GM21576 (cell line): ENCODE results near the gene DNMBP.

ENCODE experiments used
- ATAC-seq: cut with Tn5 transposase; IDR thresholded peaks from one replicate; pipeline ENCODE4 v1.9.1; 2021; ENCODE audit warnings: mild to moderate bottlenecking, moderate library complexity; ENCODE audit not compliant: unreplicated experiment

Gene DNMBP, protein sequence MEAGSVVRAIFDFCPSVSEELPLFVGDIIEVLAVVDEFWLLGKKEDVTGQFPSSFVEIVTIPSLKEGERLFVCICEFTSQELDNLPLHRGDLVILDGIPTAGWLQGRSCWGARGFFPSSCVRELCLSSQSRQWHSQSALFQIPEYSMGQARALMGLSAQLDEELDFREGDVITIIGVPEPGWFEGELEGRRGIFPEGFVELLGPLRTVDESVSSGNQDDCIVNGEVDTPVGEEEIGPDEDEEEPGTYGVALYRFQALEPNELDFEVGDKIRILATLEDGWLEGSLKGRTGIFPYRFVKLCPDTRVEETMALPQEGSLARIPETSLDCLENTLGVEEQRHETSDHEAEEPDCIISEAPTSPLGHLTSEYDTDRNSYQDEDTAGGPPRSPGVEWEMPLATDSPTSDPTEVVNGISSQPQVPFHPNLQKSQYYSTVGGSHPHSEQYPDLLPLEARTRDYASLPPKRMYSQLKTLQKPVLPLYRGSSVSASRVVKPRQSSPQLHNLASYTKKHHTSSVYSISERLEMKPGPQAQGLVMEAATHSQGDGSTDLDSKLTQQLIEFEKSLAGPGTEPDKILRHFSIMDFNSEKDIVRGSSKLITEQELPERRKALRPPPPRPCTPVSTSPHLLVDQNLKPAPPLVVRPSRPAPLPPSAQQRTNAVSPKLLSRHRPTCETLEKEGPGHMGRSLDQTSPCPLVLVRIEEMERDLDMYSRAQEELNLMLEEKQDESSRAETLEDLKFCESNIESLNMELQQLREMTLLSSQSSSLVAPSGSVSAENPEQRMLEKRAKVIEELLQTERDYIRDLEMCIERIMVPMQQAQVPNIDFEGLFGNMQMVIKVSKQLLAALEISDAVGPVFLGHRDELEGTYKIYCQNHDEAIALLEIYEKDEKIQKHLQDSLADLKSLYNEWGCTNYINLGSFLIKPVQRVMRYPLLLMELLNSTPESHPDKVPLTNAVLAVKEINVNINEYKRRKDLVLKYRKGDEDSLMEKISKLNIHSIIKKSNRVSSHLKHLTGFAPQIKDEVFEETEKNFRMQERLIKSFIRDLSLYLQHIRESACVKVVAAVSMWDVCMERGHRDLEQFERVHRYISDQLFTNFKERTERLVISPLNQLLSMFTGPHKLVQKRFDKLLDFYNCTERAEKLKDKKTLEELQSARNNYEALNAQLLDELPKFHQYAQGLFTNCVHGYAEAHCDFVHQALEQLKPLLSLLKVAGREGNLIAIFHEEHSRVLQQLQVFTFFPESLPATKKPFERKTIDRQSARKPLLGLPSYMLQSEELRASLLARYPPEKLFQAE (N-terminal part only)

GRCh38 chr10:100009793-100010676 is at the start of gene DNMBP:
DNMBP (minus strand) TSS chr10:100009947; CDS start chr10:99972124, 37,823 bp downstream.
- ATAC-seq: peak; percentile 61

GRCh38 chr10:100057948-100058347 is 48.2 kb upstream of the DNMBP start:
- ATAC-seq: no peak

- ATAC-seq: no peak
Measured at GRCh38 chr10:100053686-100054460, 44.1 kb upstream of the DNMBP start.

- peak; percentile 82 for ATAC-seq
Measured at GRCh38 chr10:100046021-100046486, 36.3 kb upstream of the DNMBP start.

GRCh38 chr10:100045592-100045991 is 35.8 kb upstream of the DNMBP start:
- no peak for ATAC-seq

DNA sequence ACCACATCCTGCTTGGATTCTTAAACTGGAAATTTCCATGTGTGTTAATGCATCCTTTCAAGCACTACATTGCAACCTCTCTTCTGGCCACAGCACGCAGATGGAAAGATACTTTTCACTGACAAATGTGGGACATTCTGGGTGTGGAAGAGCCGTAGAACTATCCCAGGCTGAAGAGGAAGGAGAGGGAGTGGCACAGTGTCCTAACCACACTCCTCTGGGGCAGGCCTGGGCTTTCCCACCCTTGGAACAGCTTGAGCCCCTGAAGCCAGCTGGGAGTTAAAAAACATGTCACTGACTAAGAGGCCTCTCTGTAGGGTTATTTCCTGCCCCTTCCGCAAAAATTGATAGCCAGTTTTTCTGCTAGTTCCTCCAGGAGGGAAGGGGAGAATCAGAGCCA is 34.0 kb upstream of the DNMBP start:
- no peak for ATAC-seq

- no peak for ATAC-seq
Measured at GRCh38 chr10:100043344-100043743, 33.6 kb upstream of the DNMBP start.

DNA sequence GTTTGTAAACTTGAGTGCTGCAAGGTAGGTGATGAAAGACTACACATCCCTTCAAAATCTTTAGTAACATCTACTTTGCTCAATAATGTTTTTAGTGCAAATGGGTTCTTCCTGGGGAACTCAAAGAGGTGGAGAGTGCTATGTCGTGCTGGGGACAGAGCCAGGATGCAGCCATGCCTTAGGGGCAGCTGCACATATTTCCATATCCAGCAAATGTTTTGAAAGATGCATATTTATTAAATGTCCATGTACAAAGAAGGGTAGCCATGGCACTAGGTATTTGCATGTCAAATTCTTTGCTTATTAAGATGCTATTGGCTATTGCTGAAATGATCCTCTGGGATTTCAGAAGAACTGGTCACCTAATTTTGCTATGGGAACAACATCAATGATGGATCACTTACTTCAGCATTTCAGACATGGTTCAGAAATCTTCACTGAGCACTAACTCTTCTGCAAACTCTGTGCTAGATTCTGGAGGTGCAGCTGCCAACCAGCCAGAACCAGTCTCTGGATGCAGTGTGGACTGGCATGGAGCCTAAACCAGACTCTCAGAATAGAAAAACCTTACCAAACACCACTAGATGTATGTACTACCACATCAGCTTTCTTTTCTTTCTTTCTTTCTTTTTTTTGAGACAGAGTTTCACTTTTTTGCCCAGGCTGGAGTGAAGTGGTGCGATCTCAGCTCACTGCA is 31.7 kb upstream of the DNMBP start:
- no peak for ATAC-seq

DNA sequence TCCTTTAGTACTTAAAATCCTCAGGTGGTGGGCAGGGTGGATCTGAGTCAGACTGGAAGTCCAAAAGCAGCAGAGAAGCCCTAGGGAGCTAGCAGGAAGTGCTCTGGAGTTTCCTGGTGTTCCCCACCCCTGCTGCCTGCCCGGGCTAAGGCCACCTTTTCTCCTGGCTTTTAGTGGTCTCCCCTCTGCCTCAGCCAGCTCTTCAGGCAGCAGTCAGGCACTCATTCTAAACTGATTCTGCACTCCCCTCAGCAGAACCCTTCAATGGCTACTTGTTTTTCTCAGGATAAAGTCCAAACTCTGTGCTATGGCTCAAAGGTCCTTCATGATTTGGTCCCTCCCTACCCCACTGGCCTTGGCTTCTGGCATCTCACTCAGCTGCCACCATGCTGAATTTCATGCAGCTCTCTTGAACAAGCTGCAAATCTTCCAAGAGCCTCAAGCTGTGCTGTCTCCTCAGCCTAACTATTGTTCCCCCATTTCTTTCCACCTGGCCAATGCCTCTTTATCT is 28.9 kb upstream of the DNMBP start:
- ATAC-seq: no peak

GRCh38 chr10:100037758-100038315 is 28.1 kb upstream of the DNMBP start:
- ATAC-seq: no peak

DNA sequence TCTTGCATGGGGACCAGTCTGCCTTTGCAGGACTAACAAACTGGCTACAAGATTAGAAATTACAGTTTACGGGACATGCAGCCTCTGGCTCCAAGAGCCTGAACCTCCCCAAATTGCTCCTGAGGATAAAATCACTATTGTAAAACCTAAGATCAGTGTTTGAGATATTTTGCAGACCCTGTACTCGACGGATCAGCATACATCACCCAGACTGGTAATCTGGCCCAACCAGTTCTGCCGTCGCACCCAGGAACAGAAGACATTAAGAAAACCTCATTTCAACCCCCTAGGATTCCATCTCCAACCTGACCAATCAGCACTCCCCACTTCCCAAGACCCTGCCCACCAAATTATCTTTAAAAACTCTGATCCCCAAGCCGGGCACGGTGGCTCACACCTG is 27.1 kb upstream of the DNMBP start:
- ATAC-seq: no peak

GRCh38 chr10:100033766-100034418 is 24.1 kb upstream of the DNMBP start:
- ATAC-seq: no peak

DNA sequence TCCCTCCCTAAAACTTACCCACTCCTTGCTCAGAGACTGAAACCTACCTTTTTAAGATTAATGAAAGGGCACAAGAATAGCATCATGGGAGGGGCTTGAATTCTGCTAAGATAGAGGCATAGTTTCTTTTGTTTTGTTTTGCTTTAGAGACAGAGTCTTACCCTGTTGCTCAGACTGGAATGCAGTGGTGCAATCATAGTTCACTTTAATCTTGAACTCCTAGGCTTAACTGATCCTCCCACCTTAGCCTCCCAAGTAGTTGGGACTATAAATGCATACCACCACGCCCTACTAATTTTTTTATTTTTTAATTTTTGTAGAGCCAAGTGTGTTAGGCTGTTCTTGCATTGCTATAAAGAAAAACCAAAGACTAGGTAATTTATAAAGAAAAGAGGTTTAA is 17.7 kb upstream of the DNMBP start:
- ATAC-seq: no peak

DNA sequence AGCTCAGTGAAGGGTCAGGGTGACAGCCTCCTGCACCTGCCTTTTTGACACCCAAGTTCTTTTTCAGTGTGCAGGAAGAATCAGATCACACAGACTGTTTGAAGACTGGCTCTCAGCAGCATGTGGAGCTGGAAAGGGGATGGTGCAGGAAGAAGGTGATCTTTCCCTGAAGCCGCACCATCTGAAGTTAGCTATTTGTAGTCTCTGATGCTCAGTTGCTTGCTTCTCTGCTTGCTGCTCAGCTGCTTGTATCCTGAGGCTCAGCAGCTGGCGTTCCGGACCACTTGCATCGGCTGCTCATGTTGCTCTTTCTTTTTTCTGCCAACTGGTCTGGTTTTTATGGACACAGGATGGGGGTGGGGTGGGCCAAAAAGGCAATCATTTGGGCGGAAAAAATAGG is 15.8 kb upstream of the DNMBP start:
- no peak for ATAC-seq

DNA sequence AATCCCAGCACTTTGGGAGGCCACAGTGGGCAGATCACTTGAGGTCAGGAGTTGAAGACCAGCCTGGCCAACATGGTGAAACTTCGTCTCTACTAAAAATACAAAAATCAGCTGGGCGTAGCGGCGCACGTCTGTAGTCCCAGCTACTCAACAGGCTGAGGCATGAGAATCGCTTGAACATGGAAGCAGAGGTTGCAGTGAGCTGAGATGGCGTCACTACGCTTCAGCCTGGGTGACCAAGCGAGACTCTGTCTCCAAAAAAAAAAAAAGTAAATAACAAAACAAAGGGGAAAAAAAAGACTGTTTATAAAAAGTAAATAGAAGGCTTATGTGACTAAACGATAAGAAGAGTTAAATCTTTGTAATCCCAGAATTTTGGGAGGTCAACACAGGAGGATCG is 15.0 kb upstream of the DNMBP start:
- ATAC-seq: no peak

GRCh38 chr10:100022403-100022802 is 12.7 kb upstream of the DNMBP start:
- ATAC-seq: no peak

DNA sequence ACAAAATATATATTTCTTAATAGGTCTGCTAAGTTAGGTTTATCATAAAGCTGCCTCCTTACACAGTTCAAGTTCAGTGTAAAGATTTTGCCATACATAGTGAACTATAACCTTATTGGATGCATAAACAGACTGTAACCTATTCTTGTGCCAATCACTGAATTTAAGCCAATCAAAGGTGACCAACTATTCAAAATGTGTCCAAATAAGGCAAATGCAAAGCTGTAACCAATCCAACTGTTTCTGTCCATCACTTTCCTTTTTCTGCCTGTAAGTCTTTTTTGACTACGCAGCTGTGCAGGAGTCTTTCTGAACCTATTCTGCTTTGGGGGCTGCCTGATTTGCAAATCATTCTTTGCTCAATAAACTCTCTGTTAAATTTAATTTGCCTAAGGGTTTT is 11.6 kb upstream of the DNMBP start:
- ATAC-seq: no peak

GRCh38 chr10:100020886-100021253 is 11.1 kb upstream of the DNMBP start:
- no peak for ATAC-seq
